ENCODE measurements around the gene PLA2G4E. TPM values are rescaled to one million over a fixed set of nuclear protein-coding genes. Genes with fewer than 3 reads are reported as not detected.

The PLA2G4E gene
- total and polyA plus RNA-seq, 9 of the 15 experiments (the other 6 are each of a cell fraction or from before 2014, with no cell fraction given): 0.03 TPM; not detected in 8

GRCh38 chr15:42068601-42069000, 47.8 kb upstream of the PLA2G4E start:
- in situ Hi-C loops (cut with MboI) (loop anchor here (5.0 kb wide), 1 partner anchor 69 kb away; no protein-coding TSS in a partner anchor), intact Hi-C loops (cut with micrococcal nuclease) (loop anchor here (10.0 kb wide), 1 partner anchor 316 kb away; no protein-coding TSS in a partner anchor)
- Histone ChIP-seq H3K4me1 (replicated peaks in 1 of 2; ENCODE audit: control insufficient read depth in 2 of 2, insufficient read depth in 2 of 2, low read length in 2 of 2) (peaks cover 0 to 8% of the 10 kb centered on the region in 2 experiments; a peak in 2 of 5 replicates), H3K27me3 (ENCODE audit: control insufficient read depth in 2 of 2, insufficient read depth in 2 of 2, low read length in 2 of 2) (peaks cover 15 to 80% of the 10 kb centered on the region in 2 experiments), H3K9ac (ENCODE audit: insufficient read depth in 1 of 2, low read depth in 2 of 2, low read length in 2 of 2) (no peak overlapping the region), H3K4me2 (ENCODE audit: insufficient read depth, low read length) (no peak overlapping the region), H3K36me3 (ENCODE audit: control insufficient read depth, insufficient read depth, low read length) (no peaks in the 10 kb centered on the region), H3K4me3 (no peak overlapping the region), H3K9me1 (ENCODE audit: control insufficient read depth, insufficient read depth, low read length) (peaks cover 4% of the 10 kb centered on the region), H3K27ac (ENCODE audit: extremely low read depth, low read depth, low read length) (no peak overlapping the region), H2AFZ (ENCODE audit: low read depth, low read length) (no peak overlapping the region), H3K9me3 (replicated peaks; ENCODE audit: control insufficient read depth, insufficient read depth, low read depth, low read length) (peaks cover 4% of the 10 kb centered on the region; the same call in 1 of the 2 replicates), H3K79me2 (ENCODE audit: control insufficient read depth, insufficient read depth, low read length) (no peaks in the 10 kb centered on the region), H4K20me1 (replicated peaks; ENCODE audit: control insufficient read depth, insufficient read depth, low read length) (peaks cover 4% of the 10 kb centered on the region; the same call in 1 of the 2 replicates)
- no peak for DNase-seq (ENCODE audit: extremely low read depth in 1 of 4, low spot score in 3 of 4)
- FAIRE-seq: no peak
- TF ChIP-seq ZNF586 (CRISPR knock-in tag; conservative IDR thresholded peaks at IDR 0.05) (no peak), MED1 (CRISPR knock-in tag; IDR thresholded peaks at IDR 0.05; ENCODE audit: borderline replicate concordance) (no peak), KLF10 (CRISPR knock-in tag; IDR thresholded peaks at IDR 0.05) (no peak), BCOR (IDR thresholded peaks at IDR 0.05) (no peak), KAT2B (IDR thresholded peaks at IDR 0.05; ENCODE audit: low read depth, low read length) (no peak), ZNF583 (CRISPR knock-in tag; IDR thresholded peaks at IDR 0.05) (no peak), PCBP2 (IDR thresholded peaks at IDR 0.05; ENCODE audit: low read depth, low read length, poor library complexity, severe bottlenecking) (no peak), ARID3B (CRISPR knock-in tag; IDR thresholded peaks at IDR 0.05; ENCODE audit: borderline replicate concordance) (no peak)
- TF ChIP-seq, protein P1, sequence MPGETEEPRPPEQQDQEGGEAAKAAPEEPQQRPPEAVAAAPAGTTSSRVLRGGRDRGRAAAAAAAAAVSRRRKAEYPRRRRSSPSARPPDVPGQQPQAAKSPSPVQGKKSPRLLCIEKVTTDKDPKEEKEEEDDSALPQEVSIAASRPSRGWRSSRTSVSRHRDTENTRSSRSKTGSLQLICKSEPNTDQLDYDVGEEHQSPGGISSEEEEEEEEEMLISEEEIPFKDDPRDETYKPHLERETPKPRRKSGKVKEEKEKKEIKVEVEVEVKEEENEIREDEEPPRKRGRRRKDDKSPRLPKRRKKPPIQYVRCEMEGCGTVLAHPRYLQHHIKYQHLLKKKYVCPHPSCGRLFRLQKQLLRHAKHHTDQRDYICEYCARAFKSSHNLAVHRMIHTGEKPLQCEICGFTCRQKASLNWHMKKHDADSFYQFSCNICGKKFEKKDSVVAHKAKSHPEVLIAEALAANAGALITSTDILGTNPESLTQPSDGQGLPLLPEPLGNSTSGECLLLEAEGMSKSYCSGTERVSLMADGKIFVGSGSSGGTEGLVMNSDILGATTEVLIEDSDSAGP (CRISPR knock-in tag; IDR thresholded peaks at IDR 0.05): no peak
- TF ChIP-seq, protein P2, sequence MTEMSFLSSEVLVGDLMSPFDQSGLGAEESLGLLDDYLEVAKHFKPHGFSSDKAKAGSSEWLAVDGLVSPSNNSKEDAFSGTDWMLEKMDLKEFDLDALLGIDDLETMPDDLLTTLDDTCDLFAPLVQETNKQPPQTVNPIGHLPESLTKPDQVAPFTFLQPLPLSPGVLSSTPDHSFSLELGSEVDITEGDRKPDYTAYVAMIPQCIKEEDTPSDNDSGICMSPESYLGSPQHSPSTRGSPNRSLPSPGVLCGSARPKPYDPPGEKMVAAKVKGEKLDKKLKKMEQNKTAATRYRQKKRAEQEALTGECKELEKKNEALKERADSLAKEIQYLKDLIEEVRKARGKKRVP (CRISPR knock-in tag; IDR thresholded peaks at IDR 0.05): no peak
- TF ChIP-seq, protein P3, sequence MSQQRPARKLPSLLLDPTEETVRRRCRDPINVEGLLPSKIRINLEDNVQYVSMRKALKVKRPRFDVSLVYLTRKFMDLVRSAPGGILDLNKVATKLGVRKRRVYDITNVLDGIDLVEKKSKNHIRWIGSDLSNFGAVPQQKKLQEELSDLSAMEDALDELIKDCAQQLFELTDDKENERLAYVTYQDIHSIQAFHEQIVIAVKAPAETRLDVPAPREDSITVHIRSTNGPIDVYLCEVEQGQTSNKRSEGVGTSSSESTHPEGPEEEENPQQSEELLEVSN (IDR thresholded peaks at IDR 0.05; ENCODE audit: borderline replicate concordance in 1 of 2, extremely low read depth in 1 of 2, insufficient read depth in 1 of 2, insufficient read length in 1 of 2, low read depth in 1 of 2, low read length in 1 of 2, poor library complexity in 1 of 2, severe bottlenecking in 1 of 2): no peak
- ChIA-PET CTCF (ENCODE audit: low intra/inter-chr PET ratio) (interaction anchor here (0.6 to 0.8 kb wide), 2 partner anchors 69 to 400 kb away, joined by 3 to 5 read pairs; no protein-coding TSS in a partner anchor), POLR2A (interaction anchor here (0.7 to 0.8 kb wide), 2 partner anchors 10 to 25 kb away, joined by 3 to 4 read pairs; no protein-coding TSS in a partner anchor)
- 12% methylated on average over 14 of the region's 14 CpGs for WGBS (ENCODE audit: insufficient coverage, low coverage, missing lambda C conversion rate)
- no peak for ATAC-seq
- BruUV-seq (replicated peaks): no TSS peak
